NCI-H524 (cell line): ENCODE measurements around the gene WDCP.
"Not testable (repeated sequence)": the region's sequence is repeated elsewhere in the genome, so short reads cannot be mapped to it uniquely, and the experiment has no call there.

ENCODE experiments used
- DNase-seq, 2 experiments: peaks; one replicate each; lab custom pipeline; 2025; lab: John Stamatoyannopoulos, UW

The WDCP gene

GRCh38 chr2:24046930-24047702, at the start of gene WDCP:
Gene WDCP (minus strand): TSS chr2:24047391. CDS start chr2:24039494, 7,897 bp downstream.
- DNase-seq, result peak; percentile 98 to 99

GRCh38 chr2:24095171-24095677, 48.0 kb upstream of the WDCP start:
- DNase-seq, result not testable (repeated sequence)

GRCh38 chr2:24093270-24093669, 46.1 kb upstream of the WDCP start:
- not testable (repeated sequence) for DNase-seq

GRCh38 chr2:24088821-24089359, 41.7 kb upstream of the WDCP start:
- DNase-seq, result no peak

GRCh38 chr2:24087032-24087431, 39.8 kb upstream of the WDCP start:
- no peak for DNase-seq

GRCh38 chr2:24086241-24086640, 39.0 kb upstream of the WDCP start:
- no peak for DNase-seq

GRCh38 chr2:24085200-24085489, 38.0 kb upstream of the WDCP start:
- no peak for DNase-seq

GRCh38 chr2:24084386-24085199, 37.4 kb upstream of the WDCP start, which contains the start of gene TP53I3:
Gene TP53I3 (minus strand): TSS chr2:24084834. CDS start chr2:24084326, 508 bp downstream.
- DNase-seq, result peak; percentile 88

GRCh38 chr2:24083567-24084385, 36.6 kb upstream of the WDCP start:
- DNase-seq, result peak; percentile 88 to 95

GRCh38 chr2:24082787-24083566, 35.8 kb upstream of the WDCP start:
- DNase-seq, result peak in 1 of 2 experiments; percentile 28

GRCh38 chr2:24080701-24081100, 33.5 kb upstream of the WDCP start:
- peak in 1 of 2 experiments; percentile 44 for DNase-seq

GRCh38 chr2:24077879-24078278, 30.7 kb upstream of the WDCP start:
- DNase-seq, result no peak

GRCh38 chr2:24077535-24077877, 30.3 kb upstream of the WDCP start:
- DNase-seq, result no peak

- DNase-seq, result no peak
Observed at GRCh38 chr2:24076849-24077534, 29.8 kb upstream of the WDCP start.

GRCh38 chr2:24075915-24076848, 29.0 kb upstream of the WDCP start, which contains the start of gene SF3B6:
Gene SF3B6 (minus strand): TSS chr2:24076326. CDS start chr2:24076229, 97 bp downstream.
- DNase-seq, result peak; percentile 99 to 100

GRCh38 chr2:24075259-24075658, 28.1 kb upstream of the WDCP start:
- DNase-seq, result no peak

- DNase-seq, result no peak
Observed at GRCh38 chr2:24073816-24074215, 26.6 kb upstream of the WDCP start.

GRCh38 chr2:24072259-24072658, 25.1 kb upstream of the WDCP start:
- no peak for DNase-seq

- DNase-seq, result no peak
Observed at GRCh38 chr2:24065341-24065740, 18.1 kb upstream of the WDCP start.
